ENCODE measurements around the gene PFDN6.

DNA sequence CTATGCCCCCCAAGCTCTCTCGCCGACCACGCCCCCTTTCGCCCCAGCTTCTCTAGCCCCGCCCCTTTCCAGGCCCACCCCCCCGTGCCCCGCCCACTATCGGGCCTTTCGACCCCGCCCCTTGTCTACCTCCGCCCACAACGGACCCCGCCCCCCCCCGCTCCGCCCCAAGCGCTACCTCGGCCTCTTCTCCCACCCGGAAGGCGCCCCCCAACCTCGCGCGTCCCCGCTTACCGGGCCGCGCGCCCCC, 27.9 kb downstream of the PFDN6 start:
- TF ChIP-seq EZH2 (IDR thresholded peaks at IDR 0.05; ENCODE audit: borderline replicate concordance, low read depth, low read length), result no peak
- TF ChIP-seq EP300 (IDR thresholded peaks at IDR 0.05; ENCODE audit: low read length), result no peak
- TF ChIP-seq, protein P1, sequence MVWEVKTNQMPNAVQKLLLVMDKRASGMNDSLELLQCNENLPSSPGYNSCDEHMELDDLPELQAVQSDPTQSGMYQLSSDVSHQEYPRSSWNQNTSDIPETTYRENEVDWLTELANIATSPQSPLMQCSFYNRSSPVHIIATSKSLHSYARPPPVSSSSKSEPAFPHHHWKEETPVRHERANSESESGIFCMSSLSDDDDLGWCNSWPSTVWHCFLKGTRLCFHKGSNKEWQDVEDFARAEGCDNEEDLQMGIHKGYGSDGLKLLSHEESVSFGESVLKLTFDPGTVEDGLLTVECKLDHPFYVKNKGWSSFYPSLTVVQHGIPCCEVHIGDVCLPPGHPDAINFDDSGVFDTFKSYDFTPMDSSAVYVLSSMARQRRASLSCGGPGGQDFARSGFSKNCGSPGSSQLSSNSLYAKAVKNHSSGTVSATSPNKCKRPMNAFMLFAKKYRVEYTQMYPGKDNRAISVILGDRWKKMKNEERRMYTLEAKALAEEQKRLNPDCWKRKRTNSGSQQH (CRISPR knock-in tag; IDR thresholded peaks at IDR 0.05), result no peak
- TF ChIP-seq POLR2AphosphoS2 (IDR thresholded peaks at IDR 0.05; ENCODE audit: low read length), result no peak
- no peak for TF ChIP-seq POLR2AphosphoS5 (IDR thresholded peaks at IDR 0.05; ENCODE audit: control insufficient read depth, insufficient read depth, low read depth, low read length)
- TF ChIP-seq NR2C2 (CRISPR knock-in tag; IDR thresholded peaks at IDR 0.05), result no peak
- TF ChIP-seq NR2C2 (tag; IDR thresholded peaks at IDR 0.05), result no peak
- TF ChIP-seq ETV1 (tag; conservative IDR thresholded peaks at IDR 0.05; ENCODE audit: low read depth), result no peak
- TF ChIP-seq TAL1 (IDR thresholded peaks at IDR 0.05), result no peak
- TF ChIP-seq RBBP5 (IDR thresholded peaks at IDR 0.05; ENCODE audit: borderline replicate concordance, insufficient read depth, low read length, poor library complexity, severe bottlenecking), result no peak
- no peak for TF ChIP-seq RBM39 (optimal IDR thresholded peaks at IDR 0.05; ENCODE audit: low read depth, low read length)
- TF ChIP-seq CHD4 (IDR thresholded peaks at IDR 0.05; ENCODE audit: insufficient read depth, insufficient replicate concordance, low read depth, low read length, poor library complexity, severe bottlenecking), result no peak
- TF ChIP-seq JUND (IDR thresholded peaks at IDR 0.05; ENCODE audit: borderline replicate concordance, low read depth, low read length), result no peak
- no peak for TF ChIP-seq JUND (tag; IDR thresholded peaks at IDR 0.05; ENCODE audit: borderline replicate concordance, low read depth, low read length)
- no peak for TF ChIP-seq LEF1 (IDR thresholded peaks at IDR 0.05)

Data from K562 (cell line).